GM20431 (cell line): ENCODE measurements around the gene S100G.
"Not testable (repeated sequence)": the region's sequence is repeated elsewhere in the genome, so short reads cannot be mapped to it uniquely, and the experiment has no call there.

Experiments used
- in situ Hi-C: fragments of 300-500 bp; cut with MseI, MboI; formaldehyde crosslinking; loops from one replicate; pipeline ENCODE4 v1.15.0; 2020; ENCODE audit warnings: low sequenced_read_pairs; ENCODE audit not compliant: unreplicated experiment

Gene S100G, protein sequence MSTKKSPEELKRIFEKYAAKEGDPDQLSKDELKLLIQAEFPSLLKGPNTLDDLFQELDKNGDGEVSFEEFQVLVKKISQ

DNA sequence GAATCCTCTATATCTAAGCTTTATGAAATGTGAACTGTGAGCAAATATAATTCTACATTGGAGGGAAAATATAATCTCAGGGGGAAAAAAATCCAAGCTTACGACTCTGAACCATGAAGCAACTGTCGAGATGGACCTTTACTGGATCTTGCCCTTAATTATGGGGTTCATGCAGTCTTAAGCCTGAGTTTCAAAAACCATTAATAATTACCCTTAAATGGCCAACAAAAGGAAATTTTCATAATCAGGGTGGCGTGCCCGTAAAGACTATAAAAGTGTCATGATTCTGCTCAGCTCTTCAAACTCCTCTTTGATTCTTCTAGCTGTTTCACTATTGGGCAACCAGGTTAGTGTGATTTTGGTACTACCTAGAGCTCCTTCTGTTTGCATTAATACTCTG is at the start of gene S100G:
S100G (plus strand) TSS at position 301 of the 400 bp plus-strand sequence. CDS start 849 bp downstream, outside the sequence.
- in situ Hi-C loops, result no loop called here

DNA sequence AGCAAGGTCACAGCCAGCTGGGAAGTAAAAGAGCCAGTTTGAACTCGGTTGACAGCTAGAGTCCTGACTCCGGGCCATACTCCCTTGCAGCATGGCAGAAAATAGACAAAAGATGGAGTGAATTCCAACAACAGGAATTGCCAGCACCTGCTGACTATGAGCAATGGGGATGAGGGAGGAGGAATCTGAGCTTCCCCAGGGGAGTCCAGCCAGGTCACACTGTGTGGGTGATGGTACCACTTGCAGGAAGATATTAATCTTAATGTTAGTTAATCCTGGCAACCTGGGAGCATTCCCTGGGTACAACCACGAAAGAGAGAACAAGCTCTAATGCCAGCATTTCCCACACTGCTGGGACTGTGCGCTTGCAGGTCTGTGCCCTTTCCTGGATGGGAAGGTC is 48.1 kb upstream of the S100G start:
- in situ Hi-C loops, result no loop called here

DNA sequence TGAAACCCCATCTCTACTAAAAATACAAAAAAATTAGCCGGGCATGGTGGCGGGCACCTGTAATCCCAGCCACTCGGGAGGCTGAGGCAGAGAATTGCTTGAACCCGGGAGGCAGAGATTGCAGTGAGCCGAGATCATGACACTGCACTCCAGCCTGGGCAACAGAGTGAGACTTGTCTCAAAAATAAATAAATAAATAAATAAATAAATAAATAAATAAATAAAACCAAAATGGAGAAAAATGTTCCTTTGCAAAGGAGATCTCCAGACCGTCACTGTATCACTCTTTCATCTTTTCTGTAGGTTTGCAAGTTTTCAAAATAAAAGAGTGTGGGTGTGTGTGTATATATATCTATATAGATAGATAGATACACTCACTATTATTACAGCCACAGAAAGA is 46.7 kb upstream of the S100G start:
- in situ Hi-C loops, result not testable (repeated sequence)

DNA sequence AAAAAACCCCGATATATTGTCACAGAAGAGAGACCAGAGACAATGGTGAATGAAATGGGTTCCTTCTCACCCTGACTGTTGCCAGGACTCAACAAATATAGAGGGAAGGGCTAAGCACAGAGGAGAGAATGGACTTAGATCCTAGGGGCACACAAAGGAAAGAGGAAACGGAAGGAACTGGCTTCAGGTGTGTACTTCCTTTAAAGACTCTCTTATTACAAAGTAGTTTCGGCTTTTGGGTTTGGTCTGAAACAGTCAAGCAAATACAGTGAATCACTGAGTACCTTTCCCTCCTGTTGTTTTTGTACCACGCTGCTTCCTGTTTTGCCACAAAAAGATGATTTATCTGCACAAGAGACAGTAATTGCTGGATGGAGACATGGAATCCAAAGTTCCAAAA is 46.1 kb upstream of the S100G start:
- in situ Hi-C loops, result no loop called here

DNA sequence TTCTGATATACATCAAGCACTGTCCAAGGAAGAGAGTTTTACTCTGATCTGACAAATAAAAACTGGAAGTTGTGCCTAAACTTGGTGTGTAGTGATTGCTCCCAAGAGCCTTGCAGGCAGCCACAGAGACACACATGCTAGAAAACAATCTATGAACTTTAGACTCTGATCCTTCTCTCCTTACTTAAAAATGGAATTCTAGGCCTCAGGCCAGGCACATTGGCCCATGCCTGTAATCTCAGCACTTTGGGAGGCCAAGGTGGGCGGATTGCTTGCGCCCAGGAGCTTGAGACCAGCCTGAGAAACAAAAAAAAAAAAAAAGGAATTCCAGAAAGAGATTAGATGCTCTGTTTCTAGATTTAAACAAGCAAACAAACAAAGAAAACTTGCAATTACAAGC is 45.6 kb upstream of the S100G start:
- in situ Hi-C loops, result no loop called here

DNA sequence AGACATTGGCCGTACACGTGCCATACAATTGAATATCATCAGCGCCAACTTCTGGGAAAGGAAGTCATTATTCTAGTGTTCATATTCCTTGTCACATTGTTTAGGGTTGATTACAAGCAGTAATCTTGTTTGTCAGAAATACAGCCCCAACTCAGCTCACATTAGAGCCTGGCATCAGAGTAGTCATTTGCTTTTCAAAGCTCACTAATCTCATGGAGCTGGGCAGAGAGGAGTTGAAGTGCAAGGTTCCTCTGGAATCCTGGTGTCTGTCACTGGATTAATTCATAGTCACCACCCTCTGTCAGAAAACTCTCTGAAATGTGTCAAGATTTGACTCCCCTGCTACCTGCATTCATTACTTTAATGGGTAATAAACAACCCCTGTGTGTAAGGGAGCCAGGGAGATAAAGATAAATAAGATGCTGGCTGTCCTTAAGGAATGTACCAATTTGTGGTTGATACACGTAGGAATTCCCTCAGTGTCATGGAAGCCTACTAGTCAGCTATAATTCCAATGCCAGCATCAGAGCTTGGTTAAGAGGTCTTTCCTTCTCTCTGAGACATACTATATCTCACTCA is 43.7 kb upstream of the S100G start:
- in situ Hi-C loops, result no loop called here

DNA sequence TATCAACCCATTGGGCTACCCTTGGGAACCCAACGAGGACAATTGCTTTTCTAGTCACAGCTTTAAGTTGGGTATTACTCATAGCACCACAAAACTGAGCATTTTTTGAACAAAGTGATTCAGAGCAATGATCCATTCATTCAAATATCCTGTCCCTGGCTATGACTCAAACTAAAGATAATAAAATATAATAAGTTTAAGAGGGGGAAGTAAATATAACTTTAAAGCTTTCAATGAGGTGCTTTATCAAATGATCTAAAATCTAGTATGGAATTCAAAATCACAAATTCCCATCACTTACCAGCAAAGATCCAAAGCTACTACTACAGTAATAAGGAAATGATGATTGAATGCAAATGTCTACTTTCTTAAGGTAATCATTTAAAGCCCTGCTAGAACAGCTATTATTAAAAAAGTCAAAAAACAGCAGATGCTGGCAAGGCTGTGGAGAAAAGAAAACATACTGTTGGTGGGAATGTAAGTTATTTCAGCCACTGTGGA is 39.8 kb upstream of the S100G start:
- in situ Hi-C loops, result no loop called here

DNA sequence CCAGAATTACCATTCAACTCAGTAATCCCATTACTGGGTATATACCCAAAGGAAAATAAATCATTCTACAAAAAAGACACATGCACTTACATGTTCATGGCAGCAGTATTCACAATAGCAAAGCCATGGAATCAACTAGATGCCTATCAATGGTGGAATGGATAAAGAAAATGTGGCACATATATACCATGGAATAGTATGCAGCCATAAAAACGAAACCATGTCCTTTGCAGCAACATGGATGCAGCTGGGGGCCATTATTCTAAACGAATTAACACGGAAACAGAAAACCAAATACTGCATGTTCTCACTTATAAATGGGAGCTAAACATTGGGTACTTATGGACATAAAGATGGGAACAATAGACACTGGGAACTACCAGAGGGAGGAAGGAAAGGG is 39.3 kb upstream of the S100G start:
- in situ Hi-C loops, result not testable (repeated sequence)

DNA sequence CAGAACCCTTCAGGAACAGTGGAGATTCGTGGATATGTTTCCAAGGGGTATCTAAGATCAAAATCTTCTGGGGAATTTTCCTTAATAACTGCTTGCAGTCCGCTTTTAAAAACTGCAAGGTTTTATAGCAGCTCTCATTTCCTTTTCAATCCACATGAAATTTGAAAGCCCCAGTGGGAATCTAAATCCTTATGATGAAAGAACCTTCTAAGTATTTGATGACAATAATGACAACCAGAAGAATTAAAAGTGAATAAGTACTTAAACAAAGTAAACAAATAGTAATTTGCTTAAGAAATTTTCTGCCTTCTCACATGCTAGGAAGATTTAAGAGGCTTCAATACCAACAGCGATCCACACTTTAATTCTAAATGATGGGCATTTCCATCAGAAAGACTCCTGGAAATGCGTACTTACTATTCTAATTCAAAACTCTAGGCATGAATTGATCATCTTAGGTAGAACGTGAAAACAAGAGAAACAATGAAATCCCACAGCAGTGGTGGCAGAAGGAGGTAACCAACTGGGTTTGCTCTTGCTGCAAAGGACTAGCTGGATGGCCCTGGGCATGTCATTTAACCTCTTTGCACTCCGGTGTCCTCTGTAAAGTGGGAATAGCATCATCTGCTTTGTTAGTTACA is 37.6 kb upstream of the S100G start:
- in situ Hi-C loops, result no loop called here

DNA sequence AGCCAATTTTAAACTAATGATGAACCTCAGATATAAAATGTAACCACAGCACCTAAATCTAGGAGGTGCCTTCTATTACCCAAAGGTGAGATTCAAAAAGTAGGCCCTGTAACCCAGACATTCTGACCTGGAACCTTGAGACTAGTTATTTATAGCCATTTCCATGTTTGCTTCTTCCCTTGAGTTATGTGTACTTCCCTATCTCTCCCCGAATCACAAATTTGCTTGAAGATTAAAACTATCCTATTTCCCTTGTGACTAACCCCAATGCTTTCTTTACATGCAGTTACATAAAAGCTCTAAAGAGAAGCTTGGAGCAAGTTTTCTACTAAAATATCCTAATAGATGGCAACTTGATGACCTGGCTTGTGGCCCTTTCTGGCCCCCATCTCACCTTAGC is 32.6 kb upstream of the S100G start:
- in situ Hi-C loops, result no loop called here

DNA sequence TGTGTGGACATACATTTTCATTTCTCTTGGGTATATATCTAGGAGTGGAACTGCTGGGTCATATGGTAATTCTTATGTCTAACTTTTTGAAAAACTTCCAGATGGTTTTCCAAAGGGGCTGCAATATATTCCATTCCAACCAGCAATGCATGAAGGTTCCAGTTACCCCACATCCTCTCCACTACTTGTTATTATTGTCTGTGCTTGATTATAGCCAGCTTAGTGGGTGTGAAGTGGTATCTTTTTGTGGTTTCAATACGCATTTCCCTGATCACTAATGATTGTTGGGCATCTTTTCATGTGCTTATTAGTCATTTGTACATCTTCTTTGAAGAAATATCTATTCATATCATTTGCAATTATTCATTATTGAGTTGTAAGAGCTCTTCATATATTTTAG is 31.5 kb upstream of the S100G start:
- in situ Hi-C loops, result no loop called here

DNA sequence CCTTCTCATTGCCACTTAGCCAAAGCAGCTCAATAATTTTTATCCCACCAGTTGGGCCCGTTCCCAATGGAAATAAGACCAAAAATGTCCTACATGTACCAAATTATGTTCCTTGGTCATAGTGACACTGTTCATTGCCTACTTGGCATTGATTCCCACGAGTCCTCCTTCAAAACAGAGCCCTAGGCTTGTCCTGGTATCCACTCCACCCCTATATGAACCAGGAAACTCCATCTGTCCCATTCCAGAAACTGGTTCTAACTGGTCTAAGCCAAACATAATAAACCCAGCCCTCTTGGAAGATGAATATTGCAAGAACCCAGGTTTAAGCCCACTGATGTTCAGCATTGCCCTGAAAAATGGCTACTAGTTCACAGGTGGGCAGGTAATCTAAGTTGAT is 30.9 kb upstream of the S100G start:
- in situ Hi-C loops, result no loop called here

DNA sequence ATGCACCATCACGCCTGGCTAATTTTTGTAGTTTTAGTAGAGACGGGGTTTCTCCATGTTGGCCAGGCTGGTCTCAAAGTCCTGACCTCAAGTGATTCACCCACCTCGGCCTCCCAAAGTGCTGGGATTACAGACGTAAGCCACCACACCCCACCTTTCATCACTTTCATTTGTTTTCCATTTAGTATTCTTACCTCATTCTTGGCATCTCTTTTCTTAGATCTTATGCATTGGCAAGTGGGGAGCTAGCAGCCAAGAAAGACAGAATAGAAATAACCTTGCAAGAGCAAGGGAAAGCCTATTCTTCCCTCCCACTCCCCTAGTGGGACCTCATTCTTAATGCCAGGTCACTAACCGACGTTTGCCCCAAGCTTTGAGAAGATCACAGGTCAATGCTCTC is 21.4 kb upstream of the S100G start:
- in situ Hi-C loops, result not testable (repeated sequence)

DNA sequence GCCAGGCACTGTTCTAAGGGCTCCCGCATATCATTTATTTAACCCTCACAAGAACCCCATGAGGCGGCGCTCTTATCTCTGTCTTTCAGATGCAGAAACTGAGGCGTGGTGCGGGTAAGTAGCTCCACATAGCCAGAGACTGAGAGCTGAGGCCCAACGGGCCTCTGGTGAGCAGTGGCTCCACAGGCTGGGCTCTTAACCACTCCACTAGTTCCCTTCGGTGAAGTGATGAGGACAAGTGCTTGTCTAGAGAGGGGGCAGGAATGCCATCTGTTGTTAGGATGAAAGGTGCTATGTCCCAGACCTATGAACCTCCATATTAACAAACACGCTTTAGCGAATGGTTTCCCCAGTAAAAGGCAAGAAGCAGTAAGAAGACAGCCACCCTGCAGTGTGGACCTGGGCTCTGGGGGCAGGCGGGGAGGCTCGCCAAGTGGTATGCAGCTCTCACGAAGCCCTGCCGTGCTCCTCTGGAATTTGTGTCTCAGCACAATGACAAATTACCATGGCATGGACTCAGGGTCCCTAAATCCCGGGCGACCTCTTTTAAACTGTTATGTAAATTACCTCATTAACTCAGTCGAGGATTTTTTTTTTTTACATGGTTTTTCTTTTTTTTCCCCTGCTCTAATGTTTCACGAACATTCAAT is 20.9 kb upstream of the S100G start:
- in situ Hi-C loops, result no loop called here

DNA sequence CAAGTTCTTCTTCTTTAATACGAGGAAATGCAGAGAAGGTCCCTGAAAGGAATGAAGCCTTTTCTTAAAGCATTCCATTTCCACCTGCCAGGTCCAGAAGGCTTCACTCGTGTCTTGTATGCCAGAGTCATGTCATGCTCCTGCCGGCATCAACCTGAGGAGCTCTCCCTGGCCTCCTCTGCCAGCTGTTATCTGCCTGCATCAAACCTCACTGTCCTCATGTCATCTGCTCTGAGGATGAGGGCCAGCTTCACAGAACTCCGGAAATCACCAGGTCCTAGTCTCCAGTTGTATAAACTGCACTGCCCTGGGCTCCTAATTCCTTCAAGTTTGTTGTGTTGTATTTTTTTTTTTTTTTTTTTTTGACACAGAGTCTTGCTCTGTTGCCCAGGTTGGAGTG is 20.0 kb upstream of the S100G start:
- in situ Hi-C loops, result no loop called here

DNA sequence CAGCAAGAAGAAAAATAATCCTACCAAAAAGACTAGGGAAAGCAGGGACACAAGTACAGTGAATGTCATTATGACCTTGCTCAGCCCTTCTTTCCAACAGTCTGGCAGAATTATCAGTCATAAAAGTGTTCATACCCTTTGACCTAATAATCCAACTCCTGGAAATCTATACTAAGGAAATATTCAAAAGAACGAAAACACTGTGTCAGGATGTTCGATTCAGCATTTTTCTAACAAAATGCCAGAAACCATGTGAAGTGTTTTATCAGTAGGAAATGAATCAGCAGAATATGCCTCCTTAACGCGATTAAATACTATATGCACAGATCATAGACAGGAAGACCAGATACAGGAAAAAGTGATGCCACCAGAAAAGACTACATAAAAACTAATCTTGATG is 16.2 kb upstream of the S100G start:
- in situ Hi-C loops, result no loop called here

DNA sequence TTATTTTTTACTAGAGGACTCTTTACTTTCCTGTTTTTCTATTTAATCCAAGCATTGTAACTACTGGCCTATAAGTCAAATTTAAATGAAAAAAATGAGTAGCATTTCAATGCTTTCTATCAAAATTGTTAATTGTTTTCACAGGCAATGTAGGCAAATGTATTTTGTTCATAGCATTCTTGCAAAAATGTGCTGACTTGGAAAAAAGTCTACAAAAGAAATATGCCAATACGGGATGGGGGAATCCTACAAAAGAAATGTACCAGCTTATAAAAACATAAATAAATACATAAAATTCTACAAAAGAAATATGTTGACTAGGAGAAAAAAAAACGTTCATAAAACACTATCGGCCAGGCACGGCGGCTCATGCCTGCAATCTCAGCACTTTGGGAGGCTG is 14.9 kb upstream of the S100G start:
- in situ Hi-C loops, result no loop called here

DNA sequence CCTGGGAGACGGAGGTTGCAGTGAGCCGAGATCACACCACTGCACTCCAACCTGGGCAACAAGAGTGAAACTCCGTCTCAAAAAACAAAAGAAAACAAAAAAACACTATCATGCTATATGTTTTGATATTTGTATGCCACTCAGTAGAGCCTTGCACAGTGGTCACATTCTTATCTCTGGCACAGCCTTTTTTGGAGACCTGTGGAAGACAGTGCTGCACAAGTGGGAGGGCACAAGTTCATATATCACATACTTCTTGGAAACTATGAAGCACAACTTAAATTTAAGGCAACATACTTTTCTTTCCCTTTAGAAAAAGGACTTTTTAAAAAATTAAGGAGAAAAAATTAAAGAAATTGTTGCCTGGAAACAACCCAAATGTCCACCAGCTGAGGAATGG is 14.4 kb upstream of the S100G start:
- in situ Hi-C loops, result no loop called here

DNA sequence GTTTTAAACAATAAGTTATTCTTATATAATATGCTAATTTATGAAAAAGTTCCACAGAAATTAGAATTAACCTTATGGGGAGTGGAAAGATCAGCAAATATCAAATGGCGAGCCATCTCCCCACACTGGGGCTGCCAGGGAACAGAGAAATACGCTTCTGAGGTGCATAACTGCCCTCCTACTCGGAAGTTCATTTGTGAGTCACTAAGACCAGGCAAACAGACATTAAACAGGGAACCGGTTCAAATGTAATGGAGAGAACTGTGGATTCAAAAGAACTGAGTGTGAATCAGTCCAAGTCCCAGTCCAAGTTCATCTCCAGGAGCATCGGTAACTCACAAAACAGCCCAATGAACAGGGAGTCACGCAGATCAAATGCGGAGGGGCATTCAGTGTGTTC is 11.4 kb upstream of the S100G start:
- in situ Hi-C loops, result no loop called here

DNA sequence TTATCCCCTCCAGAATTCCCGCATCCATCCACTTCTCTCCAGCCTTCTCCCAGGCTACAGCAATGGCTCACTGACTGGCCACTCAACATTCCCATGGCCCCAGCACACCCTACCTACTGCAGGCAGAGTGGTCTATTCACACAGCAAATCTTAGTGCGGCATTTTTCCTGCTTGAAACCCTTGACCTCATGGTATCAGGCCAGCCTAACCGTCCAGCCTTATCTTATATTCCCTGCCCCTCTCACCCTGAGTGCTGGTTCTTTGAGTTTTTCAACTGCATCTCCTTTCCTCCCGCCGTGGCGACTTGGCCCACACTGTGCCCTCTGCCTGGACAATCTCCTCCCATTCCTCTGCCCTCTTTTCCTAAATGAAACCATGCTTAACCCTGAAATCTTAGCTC is 10.0 kb upstream of the S100G start:
- in situ Hi-C loops, result no loop called here

DNA sequence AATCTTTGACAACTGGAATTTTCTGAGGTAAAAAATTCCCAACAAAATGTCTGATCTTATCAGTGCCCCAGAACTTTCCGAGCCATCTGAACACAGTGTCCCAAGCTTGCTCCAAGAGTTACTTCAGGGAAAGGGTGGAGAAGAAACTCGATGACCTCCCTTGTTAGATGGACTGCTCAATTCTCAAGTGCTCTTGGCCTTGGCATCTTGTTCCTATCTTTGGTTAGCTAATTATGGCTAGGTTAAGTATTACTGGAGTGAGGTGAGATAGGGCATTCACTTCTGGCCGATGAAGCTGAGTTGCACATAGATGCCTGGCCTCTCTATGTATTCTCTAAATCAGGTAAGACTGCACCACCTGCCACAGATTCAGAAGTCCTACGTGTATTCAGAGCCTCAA is 9.1 kb upstream of the S100G start:
- in situ Hi-C loops, result no loop called here
